ENCODE measurements around the gene DPYSL4.

The DPYSL4 gene

DNA sequence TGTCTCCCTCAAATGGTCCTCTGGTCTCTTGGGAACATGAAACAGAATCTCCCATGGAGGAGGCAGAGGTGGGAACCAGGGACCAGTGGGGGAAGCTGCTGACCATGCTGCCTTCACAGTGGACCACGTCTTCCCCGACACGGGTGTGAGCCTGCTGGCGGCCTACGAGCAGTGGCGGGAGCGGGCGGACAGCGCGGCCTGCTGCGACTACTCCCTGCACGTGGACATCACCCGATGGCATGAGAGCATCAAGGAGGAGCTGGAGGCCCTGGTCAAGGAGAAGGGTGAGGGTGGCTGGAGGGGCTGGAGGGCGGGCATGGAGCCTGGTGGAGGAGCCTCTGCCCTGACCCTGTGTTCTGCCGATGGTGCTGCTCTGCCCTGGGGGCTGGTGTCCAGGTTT lies 8.0 kb downstream of the DPYSL4 start:
- TF ChIP-seq, protein P1, sequence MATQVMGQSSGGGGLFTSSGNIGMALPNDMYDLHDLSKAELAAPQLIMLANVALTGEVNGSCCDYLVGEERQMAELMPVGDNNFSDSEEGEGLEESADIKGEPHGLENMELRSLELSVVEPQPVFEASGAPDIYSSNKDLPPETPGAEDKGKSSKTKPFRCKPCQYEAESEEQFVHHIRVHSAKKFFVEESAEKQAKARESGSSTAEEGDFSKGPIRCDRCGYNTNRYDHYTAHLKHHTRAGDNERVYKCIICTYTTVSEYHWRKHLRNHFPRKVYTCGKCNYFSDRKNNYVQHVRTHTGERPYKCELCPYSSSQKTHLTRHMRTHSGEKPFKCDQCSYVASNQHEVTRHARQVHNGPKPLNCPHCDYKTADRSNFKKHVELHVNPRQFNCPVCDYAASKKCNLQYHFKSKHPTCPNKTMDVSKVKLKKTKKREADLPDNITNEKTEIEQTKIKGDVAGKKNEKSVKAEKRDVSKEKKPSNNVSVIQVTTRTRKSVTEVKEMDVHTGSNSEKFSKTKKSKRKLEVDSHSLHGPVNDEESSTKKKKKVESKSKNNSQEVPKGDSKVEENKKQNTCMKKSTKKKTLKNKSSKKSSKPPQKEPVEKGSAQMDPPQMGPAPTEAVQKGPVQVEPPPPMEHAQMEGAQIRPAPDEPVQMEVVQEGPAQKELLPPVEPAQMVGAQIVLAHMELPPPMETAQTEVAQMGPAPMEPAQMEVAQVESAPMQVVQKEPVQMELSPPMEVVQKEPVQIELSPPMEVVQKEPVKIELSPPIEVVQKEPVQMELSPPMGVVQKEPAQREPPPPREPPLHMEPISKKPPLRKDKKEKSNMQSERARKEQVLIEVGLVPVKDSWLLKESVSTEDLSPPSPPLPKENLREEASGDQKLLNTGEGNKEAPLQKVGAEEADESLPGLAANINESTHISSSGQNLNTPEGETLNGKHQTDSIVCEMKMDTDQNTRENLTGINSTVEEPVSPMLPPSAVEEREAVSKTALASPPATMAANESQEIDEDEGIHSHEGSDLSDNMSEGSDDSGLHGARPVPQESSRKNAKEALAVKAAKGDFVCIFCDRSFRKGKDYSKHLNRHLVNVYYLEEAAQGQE (IDR thresholded peaks at IDR 0.05; ENCODE audit: insufficient read depth in 1 of 2, low read depth in 2 of 2, low read length in 2 of 2): no peak
- no peak for TF ChIP-seq FOXP2 (optimal IDR thresholded peaks at IDR 0.05; ENCODE audit: borderline replicate concordance, extremely low read depth, extremely low read length, insufficient read depth)
- no peak for TF ChIP-seq POLR2AphosphoS5 (IDR thresholded peaks at IDR 0.05; ENCODE audit: low read depth, low read length)
- no peak for TF ChIP-seq TAF1 (IDR thresholded peaks at IDR 0.05; ENCODE audit: borderline replicate concordance, insufficient read depth, low read length)
- TF ChIP-seq SIN3A (IDR thresholded peaks at IDR 0.05; ENCODE audit: borderline replicate concordance, insufficient read depth, low read length): no peak

DNA sequence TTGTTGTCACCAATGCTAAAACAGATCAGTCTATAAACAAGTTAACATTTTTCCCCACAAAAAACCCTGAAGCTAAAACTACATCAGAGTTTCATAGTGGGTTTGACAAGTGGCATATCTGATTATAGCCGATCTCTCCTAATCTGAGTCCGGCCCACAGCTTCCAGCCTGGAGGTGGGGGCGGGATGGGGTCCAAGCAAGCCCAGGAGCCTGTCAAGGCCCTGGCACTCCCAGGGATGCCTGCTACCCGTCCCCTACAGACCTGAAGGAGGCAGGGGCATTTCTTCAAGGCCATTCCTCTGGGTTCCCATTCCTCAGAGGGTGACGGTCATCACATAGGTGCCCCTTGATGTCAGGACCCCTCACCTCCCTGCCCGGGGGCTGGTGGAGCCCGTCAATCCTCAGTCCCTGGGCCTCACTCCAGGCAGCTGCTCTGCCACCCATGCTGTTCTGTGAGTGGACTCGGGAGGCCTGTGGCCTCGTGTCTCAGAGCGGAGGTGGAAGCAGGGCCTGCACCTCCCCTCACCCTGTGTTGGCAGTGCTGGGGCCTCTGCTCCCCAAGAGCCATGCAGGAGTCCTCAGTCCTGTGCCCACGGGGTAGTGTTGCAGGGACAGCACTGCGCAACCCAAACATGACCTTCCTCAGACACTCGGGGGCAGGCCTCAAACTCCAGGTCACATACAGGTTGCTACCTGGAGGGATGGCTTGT lies 8.8 kb downstream of the DPYSL4 start:
- TF ChIP-seq TAF1 (IDR thresholded peaks at IDR 0.05; ENCODE audit: borderline replicate concordance, insufficient read depth, low read length) (no peak), FOXP2 (optimal IDR thresholded peaks at IDR 0.05; ENCODE audit: borderline replicate concordance, extremely low read depth, extremely low read length, insufficient read depth) (no peak), POLR2AphosphoS5 (IDR thresholded peaks at IDR 0.05; ENCODE audit: low read depth, low read length) (no peak), SIN3A (IDR thresholded peaks at IDR 0.05; ENCODE audit: borderline replicate concordance, insufficient read depth, low read length) (no peak)
- TF ChIP-seq, protein P1 (IDR thresholded peaks at IDR 0.05; ENCODE audit: insufficient read depth in 1 of 2, low read depth in 2 of 2, low read length in 2 of 2): no peak

DNA sequence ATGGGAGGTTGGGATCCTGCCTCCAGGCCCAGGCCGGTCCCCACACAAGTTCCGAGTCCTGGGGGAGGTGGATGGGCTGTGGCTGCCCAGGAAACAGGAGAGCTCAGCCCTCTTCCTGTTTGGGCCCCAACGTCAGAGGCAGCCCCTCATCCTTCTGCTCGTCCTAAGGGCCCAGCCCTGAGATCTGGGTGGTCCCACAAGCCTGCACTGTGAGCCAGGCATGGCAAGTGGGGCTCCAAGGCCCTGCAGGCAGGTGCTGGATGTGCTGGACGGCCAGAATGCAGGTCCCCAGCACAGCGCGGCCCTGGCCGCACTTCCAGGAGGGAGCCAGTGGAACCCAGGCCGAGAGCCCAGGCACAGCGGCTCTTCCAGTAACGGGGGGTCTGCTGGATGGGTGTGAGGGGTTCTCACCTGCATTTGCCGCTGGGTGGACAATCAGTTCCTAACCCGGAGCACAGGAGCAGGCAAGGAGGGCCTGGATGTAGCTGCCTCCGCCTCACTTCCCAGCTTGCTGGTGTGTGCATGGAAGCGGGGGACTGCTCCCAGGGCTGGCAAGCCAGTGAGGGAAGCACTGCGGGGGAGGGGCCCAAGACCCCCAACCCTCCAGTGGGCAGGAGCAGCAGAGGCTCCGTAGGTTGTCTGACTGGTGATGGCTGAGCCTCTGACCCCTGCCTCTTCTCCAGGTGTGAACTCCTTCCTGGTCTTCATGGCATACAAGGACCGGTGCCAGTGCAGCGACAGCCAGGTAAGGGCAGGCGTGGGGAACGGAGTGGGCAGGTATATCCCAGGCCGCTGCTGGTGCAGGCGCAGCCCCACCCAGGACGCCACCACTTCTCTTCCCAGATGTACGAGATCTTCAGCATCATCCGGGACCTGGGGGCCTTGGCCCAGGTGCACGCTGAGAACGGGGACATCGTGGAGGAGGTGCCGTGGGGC lies 9.7 kb downstream of the DPYSL4 start:
- TF ChIP-seq TAF1 (IDR thresholded peaks at IDR 0.05; ENCODE audit: borderline replicate concordance, insufficient read depth, low read length) (no peak), POLR2AphosphoS5 (IDR thresholded peaks at IDR 0.05; ENCODE audit: low read depth, low read length) (no peak), FOXP2 (optimal IDR thresholded peaks at IDR 0.05; ENCODE audit: borderline replicate concordance, extremely low read depth, extremely low read length, insufficient read depth) (no peak), SIN3A (IDR thresholded peaks at IDR 0.05; ENCODE audit: borderline replicate concordance, insufficient read depth, low read length) (no peak)
- TF ChIP-seq, protein P1 (IDR thresholded peaks at IDR 0.05; ENCODE audit: insufficient read depth in 1 of 2, low read depth in 2 of 2, low read length in 2 of 2): no peak

DNA sequence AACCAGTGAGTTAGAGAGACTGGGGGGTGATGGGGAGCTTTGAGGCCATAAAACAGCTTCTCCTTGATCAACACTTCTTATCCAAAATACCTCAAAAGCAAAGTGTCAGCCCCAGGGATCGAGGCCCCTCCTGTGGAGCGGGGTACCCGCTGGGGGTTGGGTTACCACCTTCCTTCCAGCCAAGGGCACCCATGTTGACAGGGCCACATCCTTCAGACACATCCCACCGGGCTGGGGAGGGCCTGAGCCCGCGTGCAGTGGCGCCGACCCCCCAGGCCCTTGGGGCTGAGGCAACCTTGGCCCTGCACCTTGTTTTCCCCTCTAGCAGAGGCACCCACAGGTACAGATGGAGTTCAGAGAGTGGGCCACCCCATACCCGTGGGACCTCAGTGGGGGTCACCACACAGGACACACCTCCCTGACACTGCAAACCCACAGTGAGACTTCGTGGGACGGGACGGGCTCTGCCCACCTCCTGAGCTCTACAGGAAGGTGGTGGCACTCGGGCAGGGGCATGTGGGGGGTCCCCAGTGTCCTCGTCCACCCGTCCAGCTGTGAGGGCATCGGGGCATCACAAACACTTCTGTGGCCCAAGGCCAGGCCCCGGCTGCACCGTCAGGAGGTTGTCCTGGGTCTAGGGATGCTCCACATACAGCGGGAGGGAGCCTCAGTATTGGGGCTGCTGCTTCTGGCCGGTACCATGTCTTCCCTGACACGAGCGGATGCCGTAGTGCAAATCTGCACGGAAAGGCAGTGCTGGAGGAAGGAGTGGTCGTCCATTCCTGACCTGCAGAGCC lies 10.7 kb downstream of the DPYSL4 start:
- TF ChIP-seq FOXP2 (optimal IDR thresholded peaks at IDR 0.05; ENCODE audit: borderline replicate concordance, extremely low read depth, extremely low read length, insufficient read depth): no peak
- TF ChIP-seq POLR2AphosphoS5 (IDR thresholded peaks at IDR 0.05; ENCODE audit: low read depth, low read length): no peak
- TF ChIP-seq SIN3A (IDR thresholded peaks at IDR 0.05; ENCODE audit: borderline replicate concordance, insufficient read depth, low read length): no peak
- no peak for TF ChIP-seq TAF1 (IDR thresholded peaks at IDR 0.05; ENCODE audit: borderline replicate concordance, insufficient read depth, low read length)
- TF ChIP-seq, protein P1 (IDR thresholded peaks at IDR 0.05; ENCODE audit: insufficient read depth in 1 of 2, low read depth in 2 of 2, low read length in 2 of 2): no peak

Data from PFSK-1 (cell line).